ENCODE data around the gene FANCB. TPM values are rescaled to one million over a fixed set of nuclear protein-coding genes. Genes with fewer than 3 reads are reported as not detected.

Gene FANCB
- total RNA-seq, 2 donors from 2014 or later, result 0.41 to 1.8 TPM

GRCh38 chrX:14864631-14865030, 8.2 kb downstream of the FANCB start:
- Histone ChIP-seq H3K9me3 (no peaks in the 10 kb centered on the region), H3K27ac (peak overlapping the region in 1 of 2 donors; percentile 21), H3K4me1 (ENCODE audit: control insufficient read depth in 1 of 2, low read depth in 2 of 2) (no peaks in the 10 kb centered on the region), H3K36me3 (no peaks in the 10 kb centered on the region), H3K27me3 (replicated peaks; ENCODE audit: insufficient read depth) (no peaks in the 10 kb centered on the region), H3K4me3 (no peak overlapping the region)
- DNase-seq (ENCODE audit: low spot score), result no peak
- ATAC-seq (ENCODE audit: insufficient number of reproducible peaks, low FRiP score, low read depth), result no peak
- TF ChIP-seq CTCF (IDR thresholded peaks at IDR 0.05), result no peak

- Histone ChIP-seq H3K27ac (no peak overlapping the region), H3K9me3 (no peaks in the 10 kb centered on the region), H3K4me1 (ENCODE audit: control insufficient read depth in 1 of 2, low read depth in 2 of 2) (no peaks in the 10 kb centered on the region), H3K27me3 (replicated peaks; ENCODE audit: insufficient read depth) (no peaks in the 10 kb centered on the region), H3K4me3 (no peak overlapping the region), H3K36me3 (no peaks in the 10 kb centered on the region)
- no peak for DNase-seq (ENCODE audit: low spot score)
- TF ChIP-seq CTCF (IDR thresholded peaks at IDR 0.05), result no peak
- ATAC-seq (ENCODE audit: insufficient number of reproducible peaks, low FRiP score, low read depth), result no peak
These were observed 21.3 kb downstream of the FANCB start for GRCh38 chrX:14851526-14851925.

DNA sequence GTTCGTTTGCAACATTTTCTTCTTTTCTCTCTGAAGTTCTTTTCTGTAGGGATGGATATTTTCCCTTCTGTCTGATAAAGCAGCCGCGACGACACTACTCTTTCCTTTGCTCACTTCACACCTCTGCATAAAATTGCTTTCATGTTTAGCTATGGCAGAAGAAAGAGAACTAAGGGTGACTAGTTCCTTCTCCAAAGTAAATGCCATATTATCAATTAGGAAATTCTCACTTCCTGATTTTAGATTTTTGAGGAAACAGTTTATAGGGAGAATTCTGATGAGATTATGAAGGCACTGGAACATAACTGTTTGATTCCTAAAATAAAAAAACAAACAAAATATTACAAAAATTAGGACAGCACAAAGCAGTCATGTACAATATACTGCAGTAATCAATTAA, 29.2 kb downstream of the FANCB start:
- no peak for DNase-seq (ENCODE audit: low spot score)
- Histone ChIP-seq H3K4me3 (no peak overlapping the region), H3K27me3 (replicated peaks; ENCODE audit: insufficient read depth) (no peaks in the 10 kb centered on the region), H3K36me3 (no peaks in the 10 kb centered on the region), H3K4me1 (ENCODE audit: control insufficient read depth in 1 of 2, low read depth in 2 of 2) (no peaks in the 10 kb centered on the region), H3K9me3 (no peaks in the 10 kb centered on the region), H3K27ac (no peak overlapping the region)
- TF ChIP-seq CTCF (IDR thresholded peaks at IDR 0.05), result no peak
- no peak for ATAC-seq (ENCODE audit: insufficient number of reproducible peaks, low FRiP score, low read depth)

GRCh38 chrX:14837155-14837554, 35.7 kb downstream of the FANCB start:
- ATAC-seq (ENCODE audit: insufficient number of reproducible peaks, low FRiP score, low read depth) (no peak), DNase-seq (ENCODE audit: low spot score) (no peak)
- Histone ChIP-seq H3K27me3 (replicated peaks; ENCODE audit: insufficient read depth) (no peaks in the 10 kb centered on the region), H3K4me1 (ENCODE audit: control insufficient read depth in 1 of 2, low read depth in 2 of 2) (no peaks in the 10 kb centered on the region), H3K9me3 (no peaks in the 10 kb centered on the region), H3K27ac (no peak overlapping the region), H3K36me3 (no peaks in the 10 kb centered on the region), H3K4me3 (no peak overlapping the region)
- TF ChIP-seq CTCF (IDR thresholded peaks at IDR 0.05), result no peak

GRCh38 chrX:14832586-14832985, 40.3 kb downstream of the FANCB start:
- Histone ChIP-seq H3K36me3 (no peaks in the 10 kb centered on the region), H3K4me3 (no peak overlapping the region), H3K27ac (no peak overlapping the region), H3K4me1 (ENCODE audit: control insufficient read depth in 1 of 2, low read depth in 2 of 2) (no peaks in the 10 kb centered on the region), H3K9me3 (no peaks in the 10 kb centered on the region), H3K27me3 (replicated peaks; ENCODE audit: insufficient read depth) (no peaks in the 10 kb centered on the region)
- no peak for TF ChIP-seq CTCF (IDR thresholded peaks at IDR 0.05)
- ATAC-seq (ENCODE audit: insufficient number of reproducible peaks, low FRiP score, low read depth) (no peak), DNase-seq (ENCODE audit: low spot score) (no peak)
